Large intestine (tissue), 3 donors: ENCODE results near the gene CAMK2G. TPM values are rescaled to one million over a fixed set of nuclear protein-coding genes. Genes with fewer than 3 reads are reported as not detected.

ENCODE experiments used
- DNase-seq, 2 donors: peaks; one replicate each; pipeline versions ENCODE4 v3.0.0 to v3.0.0-alpha.2; 2013
- H3K27ac ChIP-seq: one replicate; pipeline ENCODE4 v1.5.1; 2013; ENCODE audit warnings: low read length
- H3K27me3 ChIP-seq: 2 replicates; pipeline ENCODE4 v1.6.1; 2013; ENCODE audit warnings: low read length; ENCODE audit not compliant: control insufficient read depth, insufficient read depth
- H3K36me3 ChIP-seq: 2 replicates; pipeline ENCODE4 v1.6.1; 2013; ENCODE audit warnings: low read length; ENCODE audit not compliant: control insufficient read depth, insufficient read depth
- H3K4me1 ChIP-seq: one replicate; pipeline ENCODE4 v1.6.1; 2013; ENCODE audit warnings: low read length; ENCODE audit not compliant: control insufficient read depth, insufficient read depth
- H3K4me3 ChIP-seq: one replicate; pipeline ENCODE4 v1.5.1; 2013; ENCODE audit warnings: low read length
- H3K9me3 ChIP-seq: one replicate; pipeline ENCODE4 v1.6.1; 2013; ENCODE audit warnings: mild to moderate bottlenecking, low read depth, low read length, moderate library complexity; ENCODE audit not compliant: control insufficient read depth
- WGBS: methylation state at CpG from one replicate; pipeline ENCODE4 v1.1.5; 2013; ENCODE audit warnings: low lambda C conversion rate; ENCODE audit not compliant: insufficient coverage; 5-methylcytosine and 5-hydroxymethylcytosine counted together
- polyA plus RNA-seq: library from polyadenylated mRNA; unstranded; fragments of 120-200 nt; gene quantifications from one replicate; pipeline ENCODE4 v1.2.1, GENCODE V29; 2013

The CAMK2G gene
- polyA plus RNA-seq, 1 donor: 44.6 TPM

GRCh38 chr10:73881221-73881919 is 7.0 kb upstream of the CAMK2G start:
- WGBS: 50% methylated on average over 1 of the region's 3 CpGs
- no peak for DNase-seq
- H3K4me3 ChIP-seq: no peak overlapping the region

GRCh38 chr10:73879296-73880173 is 5.2 kb upstream of the CAMK2G start:
- 14% methylated on average over 1 of the region's 14 CpGs for WGBS
- no peaks in the 10 kb centered on the region for H3K9me3 ChIP-seq
- H3K4me3 ChIP-seq: no peak overlapping the region
- no peaks in the 10 kb centered on the region for H3K27me3 ChIP-seq
- H3K4me1 ChIP-seq: peaks cover 8% of the 10 kb centered on the region
- no peaks in the 10 kb centered on the region for H3K36me3 ChIP-seq
- peak; percentile 86 to 87 for DNase-seq
- no peak overlapping the region for H3K27ac ChIP-seq

More at GRCh38 chr10:73881221-73881919, 7.0 kb upstream of the CAMK2G start:
- no peaks in the 10 kb centered on the region for H3K36me3 ChIP-seq
- H3K4me1 ChIP-seq: peaks cover 8% of the 10 kb centered on the region
- no peaks in the 10 kb centered on the region for H3K27me3 ChIP-seq
- no peaks in the 10 kb centered on the region for H3K9me3 ChIP-seq
- no peak overlapping the region for H3K27ac ChIP-seq

- no CpG with 5 or more reads among the region's 1 CpG for WGBS
- DNase-seq: no peak
- Histone ChIP-seq H3K27me3 (no peaks in the 10 kb centered on the region), H3K4me3 (no peak overlapping the region), H3K27ac (no peak overlapping the region), H3K9me3 (no peaks in the 10 kb centered on the region), H3K4me1 (peaks cover 8% of the 10 kb centered on the region), H3K36me3 (no peaks in the 10 kb centered on the region)
These were observed 4.0 kb upstream of the CAMK2G start for GRCh38 chr10:73878365-73878764.

GRCh38 chr10:73877533-73878160 is 3.3 kb upstream of the CAMK2G start:
- no peak overlapping the region for H3K4me3 ChIP-seq
- H3K4me1 ChIP-seq: peaks cover 14% of the 10 kb centered on the region
- WGBS: no CpG with 5 or more reads among the region's 9 CpGs
- H3K27me3 ChIP-seq: no peaks in the 10 kb centered on the region
- no peak overlapping the region for H3K27ac ChIP-seq
- H3K36me3 ChIP-seq: no peaks in the 10 kb centered on the region
- H3K9me3 ChIP-seq: no peaks in the 10 kb centered on the region
- no peak for DNase-seq

- Histone ChIP-seq H3K36me3 (no peaks in the 10 kb centered on the region), H3K4me1 (peaks cover 21% of the 10 kb centered on the region), H3K27me3 (no peaks in the 10 kb centered on the region), H3K9me3 (no peaks in the 10 kb centered on the region), H3K27ac (no peak overlapping the region), H3K4me3 (no peak overlapping the region)
- no peak for DNase-seq
- WGBS: no CpG with 5 or more reads among the region's 4 CpGs
These were observed 2.6 kb upstream of the CAMK2G start for GRCh38 chr10:73876971-73877370.

- H3K36me3 ChIP-seq: peaks cover 1% of the 10 kb centered on the region
- DNase-seq: peak in 1 of 2 donors; percentile 30
- no peak overlapping the region for H3K4me3 ChIP-seq
- peaks cover 25% of the 10 kb centered on the region for H3K4me1 ChIP-seq
- no peak overlapping the region for H3K27ac ChIP-seq
- no peaks in the 10 kb centered on the region for H3K27me3 ChIP-seq
- no peaks in the 10 kb centered on the region for H3K9me3 ChIP-seq
These were observed 2.2 kb upstream of the CAMK2G start for GRCh38 chr10:73876566-73876965.

- H3K27me3 ChIP-seq: no peaks in the 10 kb centered on the region
- H3K27ac ChIP-seq: no peak overlapping the region
- H3K4me1 ChIP-seq: peaks cover 29% of the 10 kb centered on the region
- peaks cover 5% of the 10 kb centered on the region for H3K36me3 ChIP-seq
- WGBS: no CpG with 5 or more reads among the region's 4 CpGs
- no peaks in the 10 kb centered on the region for H3K9me3 ChIP-seq
- no peak for DNase-seq
- H3K4me3 ChIP-seq: no peak overlapping the region
These were observed 1.8 kb upstream of the CAMK2G start for GRCh38 chr10:73876157-73876556.

GRCh38 chr10:73875139-73875475 is 752 bp upstream of the CAMK2G start:
- peaks cover 15% of the 10 kb centered on the region for H3K36me3 ChIP-seq
- no peak overlapping the region for H3K27ac ChIP-seq
- peak overlapping the region; percentile 61 for H3K4me3 ChIP-seq
- peaks cover 39% of the 10 kb centered on the region for H3K4me1 ChIP-seq
- DNase-seq: no peak
- no peaks in the 10 kb centered on the region for H3K9me3 ChIP-seq
- no CpG with 5 or more reads among the region's 3 CpGs for WGBS
- H3K27me3 ChIP-seq: no peaks in the 10 kb centered on the region

GRCh38 chr10:73873838-73874215 is 528 bp downstream of the CAMK2G start:
- no peaks in the 10 kb centered on the region for H3K9me3 ChIP-seq
- no peaks in the 10 kb centered on the region for H3K27me3 ChIP-seq
- peaks cover 28% of the 10 kb centered on the region for H3K36me3 ChIP-seq
- no CpG with 5 or more reads among the region's 39 CpGs for WGBS
- H3K4me1 ChIP-seq: peaks cover 36% of the 10 kb centered on the region
- peak overlapping the region; percentile 42 for H3K4me3 ChIP-seq
- no peak for DNase-seq
- no peak overlapping the region for H3K27ac ChIP-seq

- Histone ChIP-seq H3K4me3 (peak overlapping the region; percentile 40), H3K4me1 (peaks cover 36% of the 10 kb centered on the region), H3K36me3 (peaks cover 33% of the 10 kb centered on the region), H3K27ac (no peak overlapping the region), H3K9me3 (no peaks in the 10 kb centered on the region), H3K27me3 (no peaks in the 10 kb centered on the region)
- DNase-seq: no peak
- WGBS: no CpG with 5 or more reads among the region's 33 CpGs
These were observed 1.1 kb downstream of the CAMK2G start for GRCh38 chr10:73873142-73873837.
